H9 (cell line): ENCODE measurements around the gene DSCAM. TPM values are rescaled to one million over a fixed set of nuclear protein-coding genes. Genes with fewer than 3 reads are reported as not detected.

Source experiments
- DNase-seq: peaks from one replicate; pipeline ENCODE4 v3.0.0-alpha.2; 2017
- H2AFZ ChIP-seq: one replicate; pipeline ENCODE4 v1.6.1; 2013; ENCODE audit warnings: mild to moderate bottlenecking, low read length, control low read depth, moderate library complexity
- H2AK5ac ChIP-seq: 2 replicates; pipeline ENCODE4 v1.6.1; 2013; ENCODE audit warnings: low read length, control low read depth, mixed read lengths; ENCODE audit not compliant: insufficient read length
- H2BK120ac ChIP-seq: one replicate; pipeline ENCODE4 v1.6.1; 2013; ENCODE audit warnings: low read depth, mild to moderate bottlenecking, low read length, control low read depth, inconsistent platforms; ENCODE audit not compliant: poor library complexity, severe bottlenecking
- H2BK12ac ChIP-seq: 2 replicates; pipeline ENCODE4 v1.6.1; 2013; ENCODE audit warnings: low read length, control low read depth, mixed read lengths, low read depth; ENCODE audit not compliant: insufficient read length
- H2BK15ac ChIP-seq: 2 replicates; pipeline ENCODE4 v1.6.1; 2013; ENCODE audit warnings: low read depth, low read length, control low read depth
- H2BK20ac ChIP-seq: one replicate; pipeline ENCODE4 v1.6.1; 2013; ENCODE audit warnings: low read depth, mild to moderate bottlenecking, low read length, control low read depth, inconsistent platforms; ENCODE audit not compliant: poor library complexity, severe bottlenecking
- H2BK5ac ChIP-seq: 2 replicates; pipeline ENCODE4 v1.6.1; 2013; ENCODE audit warnings: low read length, control low read depth, mixed read lengths; ENCODE audit not compliant: insufficient read length
- H3K14ac ChIP-seq: 2 replicates; pipeline ENCODE4 v1.6.1; 2013; ENCODE audit warnings: low read length, control low read depth; ENCODE audit not compliant: insufficient read depth
- H3K18ac ChIP-seq: 2 replicates; pipeline ENCODE4 v1.6.1; 2013; ENCODE audit warnings: low read depth, mild to moderate bottlenecking, mixed read lengths, low read length, control low read depth; ENCODE audit not compliant: insufficient read length
- H3K23ac ChIP-seq: 2 replicates; pipeline ENCODE4 v1.6.1; 2013; ENCODE audit warnings: low read length, control low read depth, mixed read lengths, low read depth; ENCODE audit not compliant: insufficient read length
- H3K23me2 ChIP-seq: 2 replicates; pipeline ENCODE4 v1.6.1; 2013; ENCODE audit warnings: low read depth, mild to moderate bottlenecking, mixed read lengths, low read length, control low read depth; ENCODE audit not compliant: insufficient read length, poor library complexity, severe bottlenecking
- H3K27ac ChIP-seq: 2 replicates; pipeline ENCODE4 v1.5.1; 2013; ENCODE audit warnings: low read length, control low read depth, mixed read lengths, low read depth; ENCODE audit not compliant: insufficient read length
- H3K27me3 ChIP-seq: 2 replicates; pipeline ENCODE4 v1.6.1; 2013; ENCODE audit warnings: low read length, control low read depth, inconsistent platforms; ENCODE audit not compliant: insufficient read depth
- H3K4ac ChIP-seq: 2 replicates; pipeline ENCODE4 v1.6.1; 2013; ENCODE audit warnings: low read depth, mild to moderate bottlenecking, control low read depth, inconsistent platforms, low read length, moderate library complexity
- H3K4me1 ChIP-seq: 2 replicates; pipeline ENCODE4 v1.6.1; 2013; ENCODE audit warnings: low read length, control low read depth, inconsistent platforms; ENCODE audit not compliant: insufficient read depth
- H3K4me2 ChIP-seq: 2 replicates; pipeline ENCODE4 v1.6.1; 2013; ENCODE audit warnings: low read length, control low read depth, mixed read lengths; ENCODE audit not compliant: insufficient read length, insufficient read depth
- H3K56ac ChIP-seq: 2 replicates; pipeline ENCODE4 v1.6.1; 2013; ENCODE audit warnings: low read depth, mild to moderate bottlenecking, mixed read lengths, low read length, control low read depth; ENCODE audit not compliant: insufficient read length
- H3K79me1 ChIP-seq: 2 replicates; pipeline ENCODE4 v1.6.1; 2013; ENCODE audit warnings: low read depth, mild to moderate bottlenecking, moderate library complexity, low read length, control low read depth, inconsistent platforms; ENCODE audit not compliant: insufficient read depth, poor library complexity, severe bottlenecking
- H3K79me2 ChIP-seq: 2 replicates; pipeline ENCODE4 v1.6.1; 2013; ENCODE audit warnings: low read length, control low read depth, inconsistent platforms; ENCODE audit not compliant: insufficient read depth
- H3K9ac ChIP-seq: 2 replicates; pipeline ENCODE4 v1.6.1; 2013; ENCODE audit warnings: low read length, control low read depth, mixed read lengths; ENCODE audit not compliant: insufficient read length; ENCODE audit errors: extremely low read depth
- H3K9me3 ChIP-seq: one replicate; pipeline ENCODE4 v1.6.1; 2013; ENCODE audit warnings: low read depth, low read length, inconsistent platforms; ENCODE audit not compliant: control insufficient read depth
- H3T11ph ChIP-seq: one replicate; pipeline ENCODE4 v1.6.1; 2013; ENCODE audit warnings: mild to moderate bottlenecking, low read length, control low read depth, inconsistent platforms
- H4K20me1 ChIP-seq: one replicate; pipeline ENCODE4 v1.6.1; 2013; ENCODE audit not compliant: control insufficient read depth, insufficient read length, insufficient read depth
- H4K5ac ChIP-seq: 2 replicates; pipeline ENCODE4 v1.6.1; 2013; ENCODE audit warnings: low read depth, mild to moderate bottlenecking, mixed read lengths, low read length, control low read depth; ENCODE audit not compliant: insufficient read length
- H4K8ac ChIP-seq: replicated peaks from 2 replicates; pipeline ENCODE4 v1.6.1; 2013; ENCODE audit warnings: low read length, control low read depth, mixed read lengths, low read depth; ENCODE audit not compliant: insufficient read length
- H4K91ac ChIP-seq: 2 replicates; pipeline ENCODE4 v1.6.1; 2013; ENCODE audit warnings: low read depth, mild to moderate bottlenecking, moderate library complexity, mixed read lengths, low read length, control low read depth; ENCODE audit not compliant: insufficient read length
- H3K27ac Mint-ChIP-seq, 3 experiments: 2 replicates in 2 of 3; 3 replicates in 1 of 3; pipeline ENCODE4 v1.8.0; 2020 to 2021; ENCODE audit warnings: mixed read lengths in 3 of 3, mild to moderate bottlenecking in 1 of 3, moderate library complexity in 1 of 3
- H3K27me3 Mint-ChIP-seq: 2 replicates; pipeline ENCODE4 v1.8.0; 2021; ENCODE audit warnings: low read depth, mild to moderate bottlenecking, moderate library complexity, mixed read lengths
- H3K36me3 Mint-ChIP-seq, 3 experiments: 2 replicates in 2 of 3; 3 replicates in 1 of 3; pipeline ENCODE4 v1.8.0; 2020 to 2021; ENCODE audit warnings: low read depth in 3 of 3, mixed read lengths in 3 of 3; ENCODE audit not compliant: insufficient read depth in 1 of 3
- H3K4me1 Mint-ChIP-seq, 2 experiments: 2 replicates each; pipeline ENCODE4 v1.8.0; 2020; ENCODE audit warnings: mixed read lengths in 2 of 2
- H3K4me3 Mint-ChIP-seq, 2 experiments: 2 replicates in 1 of 2; 3 replicates in 1 of 2; pipeline ENCODE4 v1.8.0; 2020 to 2021; ENCODE audit warnings: mild to moderate bottlenecking in 2 of 2, mixed read lengths in 2 of 2, moderate library complexity in 1 of 2
- H3K9me3 Mint-ChIP-seq, 2 experiments: 2 replicates in 1 of 2; 3 replicates in 1 of 2; pipeline ENCODE4 v1.8.0; 2020; ENCODE audit warnings: mild to moderate bottlenecking in 2 of 2, mixed read lengths in 2 of 2, moderate library complexity in 1 of 2
- WGBS: extraction: QIAGEN DNeasy Blood & Tissue Kit; methylation state at CpG from one replicate; pipeline ENCODE4 v1.1.7; 2013; ENCODE audit warnings: missing lambda C conversion rate, low lambda C conversion rate, mixed read lengths; ENCODE audit not compliant: insufficient read length; ENCODE audit errors: extremely low coverage; 5-methylcytosine and 5-hydroxymethylcytosine counted together
- total RNA-seq: library from RNA; stranded (reverse); gene quantifications from 2 replicates; pipeline ENCODE4 v1.2.1, GENCODE V29; 2021
- TF ChIP-seq, protein P1 (sequence below): fragments of 200-600 bp; sonication (generic); conservative IDR thresholded peaks from 3 replicates; pipeline ENCODE4 v1.8.0; 2021; ENCODE audit warnings: antibody characterized with exemption, mild to moderate bottlenecking

The DSCAM gene
- total RNA-seq, 1 experiment from 2014 or later: 0.17 TPM

DNA sequence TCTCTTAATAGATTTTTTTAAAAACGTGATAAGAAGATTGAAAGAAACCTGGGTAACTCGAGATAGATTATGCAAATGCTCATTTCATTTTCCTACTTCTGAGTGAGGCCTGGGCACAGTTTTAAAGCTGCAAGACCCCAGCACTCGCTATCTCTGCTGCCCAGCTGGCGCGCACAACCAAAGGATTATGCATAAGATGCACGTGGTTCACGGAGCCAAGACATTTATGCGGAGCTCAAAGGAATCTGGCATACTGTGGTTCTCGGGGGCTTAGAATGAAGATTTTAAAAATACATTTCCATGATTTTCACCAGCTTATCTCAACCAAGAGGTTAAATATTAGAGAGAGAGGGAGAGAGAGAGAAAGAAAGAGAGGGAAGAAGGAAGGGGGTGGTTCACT is 210.9 kb downstream of the DSCAM start:
- TF ChIP-seq, protein P1, sequence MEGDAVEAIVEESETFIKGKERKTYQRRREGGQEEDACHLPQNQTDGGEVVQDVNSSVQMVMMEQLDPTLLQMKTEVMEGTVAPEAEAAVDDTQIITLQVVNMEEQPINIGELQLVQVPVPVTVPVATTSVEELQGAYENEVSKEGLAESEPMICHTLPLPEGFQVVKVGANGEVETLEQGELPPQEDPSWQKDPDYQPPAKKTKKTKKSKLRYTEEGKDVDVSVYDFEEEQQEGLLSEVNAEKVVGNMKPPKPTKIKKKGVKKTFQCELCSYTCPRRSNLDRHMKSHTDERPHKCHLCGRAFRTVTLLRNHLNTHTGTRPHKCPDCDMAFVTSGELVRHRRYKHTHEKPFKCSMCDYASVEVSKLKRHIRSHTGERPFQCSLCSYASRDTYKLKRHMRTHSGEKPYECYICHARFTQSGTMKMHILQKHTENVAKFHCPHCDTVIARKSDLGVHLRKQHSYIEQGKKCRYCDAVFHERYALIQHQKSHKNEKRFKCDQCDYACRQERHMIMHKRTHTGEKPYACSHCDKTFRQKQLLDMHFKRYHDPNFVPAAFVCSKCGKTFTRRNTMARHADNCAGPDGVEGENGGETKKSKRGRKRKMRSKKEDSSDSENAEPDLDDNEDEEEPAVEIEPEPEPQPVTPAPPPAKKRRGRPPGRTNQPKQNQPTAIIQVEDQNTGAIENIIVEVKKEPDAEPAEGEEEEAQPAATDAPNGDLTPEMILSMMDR: no peak
- H3K4me1 Mint-ChIP-seq: 0 out of 4 replicates have a peak, but pooled peaks cover 0 to 2% of the 10 kb centered on the region in 2 experiments
- Histone ChIP-seq H3K4me2 (no peak overlapping the region), H3K56ac (no peak overlapping the region), H3K27me3 (no peaks in the 10 kb centered on the region), H4K20me1 (no peaks in the 10 kb centered on the region), H3K4ac (no peak overlapping the region), H2BK120ac (no peak overlapping the region), H3K9ac (no peak overlapping the region), H2AFZ (no peak overlapping the region), H3K14ac (no peak overlapping the region), H3K27ac (no peak overlapping the region), H3K79me2 (no peaks in the 10 kb centered on the region), H2BK15ac (no peak overlapping the region), H3K9me3 (no peaks in the 10 kb centered on the region), H4K5ac (no peak overlapping the region), H3K23ac (no peak overlapping the region), H4K8ac (no peak overlapping the region), H3K18ac (no peak overlapping the region), H2BK5ac (no peak overlapping the region), H2AK5ac (no peak overlapping the region), H3K23me2 (no peaks in the 10 kb centered on the region), H2BK12ac (no peak overlapping the region), H4K91ac (no peak overlapping the region), H3K4me1 (no peaks in the 10 kb centered on the region), H3T11ph (no peak overlapping the region), H3K79me1 (no peaks in the 10 kb centered on the region), H2BK20ac (no peak overlapping the region)
- no peak for DNase-seq
- H3K9me3 Mint-ChIP-seq: no peaks in the 10 kb centered on the region
- no CpG with 5 or more reads among the region's 9 CpGs for WGBS
- H3K27me3 Mint-ChIP-seq: no peaks in the 10 kb centered on the region
- H3K4me3 Mint-ChIP-seq: no peak overlapping the region
- H3K36me3 Mint-ChIP-seq: no peaks in the 10 kb centered on the region
- H3K27ac Mint-ChIP-seq: no peak overlapping the region
